RPMI7951 (cell line): Measurements from ENCODE around the gene ARID3C. TPM values are rescaled to one million over a fixed set of nuclear protein-coding genes. Genes with fewer than 3 reads are reported as not detected.

Source experiments
- DNase-seq: peaks from one replicate; pipeline ENCODE4 v3.0.0-alpha.2; 2012; ENCODE audit warnings: low read depth
- total RNA-seq: library from RNA; depleted of rRNA; stranded (reverse); fragments of >200 nt; shearing (Covaris generic); gene quantifications from 2 replicates; pipeline ENCODE4 v1.2.3, GENCODE V29; 2014; rRNA removed

ARID3C gene
- total RNA-seq = not detected in 2 replicates

DNA sequence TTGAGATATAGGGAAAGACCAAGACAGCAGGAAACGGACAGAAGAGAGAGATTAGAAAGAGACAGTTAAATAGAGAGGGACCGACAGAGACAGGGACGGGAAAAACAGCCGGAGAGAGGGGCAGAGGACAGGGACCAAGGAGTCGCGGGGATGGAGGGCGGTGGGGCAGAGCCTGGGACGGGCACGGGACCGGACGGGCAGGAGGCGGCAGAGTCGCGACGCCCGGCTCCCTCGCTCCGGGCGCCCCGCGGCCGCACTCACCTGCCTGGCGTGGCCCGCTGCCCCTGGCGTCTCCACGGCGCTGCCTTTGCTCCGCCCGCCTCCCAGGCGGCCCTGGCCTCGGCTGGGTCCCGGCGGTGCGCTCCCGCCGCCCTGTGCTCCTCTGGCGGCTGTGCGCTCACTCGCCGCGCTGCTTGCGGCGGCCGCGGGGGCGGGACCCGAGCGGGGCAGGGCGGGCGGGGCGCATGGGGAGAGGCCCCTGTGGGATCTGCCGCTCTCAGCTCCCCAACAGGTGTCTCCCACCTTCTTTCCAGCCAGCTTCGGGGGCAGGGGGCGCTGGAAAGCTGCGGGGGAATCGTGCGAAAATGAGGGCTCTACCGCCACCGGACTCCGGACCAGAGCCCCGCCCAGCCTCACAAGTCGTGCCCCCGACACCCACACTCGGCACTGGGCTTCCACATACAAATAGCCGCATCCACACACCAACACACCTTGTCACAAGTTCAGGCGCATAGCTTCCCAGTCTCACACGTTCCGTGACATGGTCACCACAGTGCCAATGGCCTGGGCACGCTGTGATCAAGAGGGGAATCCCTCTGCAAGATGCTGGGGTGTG is at the start of gene ARID3C:
Gene ARID3C, minus strand, starts transcription at position 411 of the 835 bp plus-strand sequence. CDS start 1,052 bp downstream, outside the sequence.
- DNase-seq = no peak

DNA sequence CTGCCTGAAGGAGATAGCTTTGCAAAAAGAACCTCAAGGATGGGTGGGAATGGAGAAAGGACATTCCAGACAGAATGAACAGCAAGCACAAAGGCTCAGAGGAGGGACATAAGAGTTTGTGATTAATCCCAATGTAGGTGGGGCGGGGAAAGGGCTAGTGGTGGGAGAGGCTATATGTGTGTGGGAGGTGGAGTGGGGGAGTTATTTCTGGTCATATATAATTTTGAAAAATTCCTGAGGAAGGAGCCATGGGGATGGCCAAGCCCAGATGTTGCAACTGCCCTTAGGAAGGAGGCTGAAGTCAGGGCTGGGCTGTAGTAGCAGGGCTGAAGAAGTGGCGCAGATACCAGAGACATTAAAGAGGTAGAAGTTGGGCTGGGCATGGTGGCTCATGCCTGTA is 47.0 kb upstream of the ARID3C start:
- DNase-seq = no peak

DNA sequence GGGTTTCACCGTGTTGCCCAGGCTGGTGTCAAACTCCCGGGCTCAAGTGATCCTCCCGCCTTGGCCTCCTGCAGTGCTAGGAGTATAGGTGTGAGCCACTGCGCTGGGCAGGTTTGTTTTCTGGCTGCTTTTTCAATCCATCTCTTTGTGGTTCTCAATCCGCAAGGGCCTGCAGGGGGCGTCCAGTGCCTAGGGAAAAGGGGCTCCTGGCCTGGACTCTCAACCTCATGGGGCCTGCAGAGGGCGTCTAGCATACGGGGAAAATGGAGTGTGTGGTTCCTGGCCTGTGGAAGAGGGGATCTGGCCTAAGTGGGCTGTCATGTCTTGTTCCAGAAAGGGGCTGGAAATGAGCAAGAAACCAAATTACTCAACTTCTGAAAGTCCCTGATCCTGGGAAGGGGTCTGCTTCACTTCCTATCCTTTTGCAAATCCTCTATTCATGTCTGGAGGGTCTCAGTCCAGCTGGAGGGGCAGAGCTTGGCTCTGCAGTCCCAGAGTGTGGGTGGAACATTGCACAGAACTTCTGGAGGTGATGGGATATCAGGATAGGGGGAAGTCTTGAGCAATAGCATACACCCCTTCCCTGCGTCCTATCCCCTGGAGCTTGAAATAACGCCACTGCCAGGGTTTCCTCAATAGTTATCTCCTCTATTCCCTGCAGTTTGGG is 46.3 kb upstream of the ARID3C start:
- DNase-seq = peak; percentile 46

DNA sequence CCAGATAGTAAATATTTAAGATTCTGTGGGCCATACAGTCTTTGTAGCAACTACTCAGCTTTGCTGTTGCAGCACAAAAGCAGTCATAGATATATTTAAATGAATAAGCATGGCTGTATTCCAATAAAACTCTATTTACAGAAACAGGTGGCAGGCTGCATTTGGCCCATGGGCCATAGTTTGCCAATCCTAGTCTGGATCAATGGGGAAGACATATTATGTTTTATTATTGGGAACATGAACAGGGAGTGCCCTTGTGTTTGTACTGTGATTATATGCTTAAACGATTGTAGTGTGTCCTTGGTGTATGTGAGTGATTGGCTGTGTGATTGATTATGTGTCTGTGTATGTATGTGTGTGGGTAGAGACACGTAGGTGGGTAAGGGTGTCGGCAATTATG is 45.6 kb upstream of the ARID3C start:
- DNase-seq = no peak

- no peak for DNase-seq
These were observed 42.4 kb upstream of the ARID3C start for GRCh38 chr9:34671307-34671706.

GRCh38 chr9:34669809-34670562 is 41.1 kb upstream of the ARID3C start:
- no peak for DNase-seq

DNA sequence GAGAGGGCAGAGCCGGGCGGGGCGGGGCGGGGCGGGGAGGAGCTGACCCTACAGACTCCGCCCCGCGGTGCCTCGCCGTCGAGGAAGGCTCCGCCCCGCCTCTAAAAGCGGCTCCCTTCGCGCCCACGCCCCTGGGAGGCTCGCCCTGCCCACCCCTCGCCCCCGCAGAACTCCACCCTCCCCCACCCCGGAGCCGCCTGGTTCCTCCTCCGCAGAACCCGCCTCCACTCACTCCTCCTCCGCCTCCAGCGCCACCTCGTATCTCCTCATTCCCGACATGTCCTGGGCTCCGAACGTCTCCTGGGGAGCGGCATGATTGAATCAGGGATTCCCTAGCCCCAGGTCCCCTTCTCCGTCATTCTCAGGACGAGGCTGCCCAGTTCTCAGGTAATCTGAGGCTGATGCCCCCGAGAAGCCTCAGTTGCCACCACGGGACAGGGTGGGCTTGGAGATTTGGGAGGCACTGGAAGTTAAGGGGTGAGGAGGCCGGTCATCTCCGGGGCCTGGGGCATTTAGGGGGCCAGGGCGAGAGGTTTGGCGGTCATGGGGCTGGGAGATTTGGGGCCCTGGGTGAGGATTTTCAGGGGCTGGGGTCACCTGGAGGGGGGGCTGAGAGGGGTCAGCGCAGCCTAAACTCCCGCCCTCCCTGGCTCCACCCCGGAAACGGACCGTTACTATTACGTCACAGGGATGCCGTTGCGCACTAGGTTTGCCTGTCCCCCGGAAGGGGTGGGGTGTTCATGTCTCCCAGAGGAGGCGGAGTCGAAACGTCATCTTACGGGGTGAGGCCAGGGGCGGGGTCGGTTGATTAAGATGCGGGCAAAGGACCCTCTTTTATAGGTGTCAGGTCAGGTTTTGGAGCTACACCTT is 36.8 kb upstream of the ARID3C start:
- peak; percentile 92 for DNase-seq

DNA sequence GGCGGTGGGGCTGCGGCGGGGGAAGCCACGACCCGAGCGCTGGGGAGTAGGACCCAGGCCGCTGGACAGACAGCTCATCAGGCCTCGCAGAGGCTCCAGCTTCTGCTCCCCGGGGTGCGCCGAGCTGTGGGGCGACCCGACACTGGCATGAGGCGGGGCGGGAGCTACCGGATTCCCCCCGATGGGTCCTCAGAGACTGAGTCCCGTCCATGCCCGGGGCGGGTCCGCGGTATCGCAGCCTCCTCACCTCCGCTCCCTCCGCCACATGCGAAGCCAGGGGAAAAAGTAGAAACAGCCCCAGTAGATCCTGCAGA is 36.2 kb upstream of the ARID3C start:
- no peak for DNase-seq

- peak; percentile 61 for DNase-seq
These were observed 35.6 kb upstream of the ARID3C start for GRCh38 chr9:34664281-34665066.

DNA sequence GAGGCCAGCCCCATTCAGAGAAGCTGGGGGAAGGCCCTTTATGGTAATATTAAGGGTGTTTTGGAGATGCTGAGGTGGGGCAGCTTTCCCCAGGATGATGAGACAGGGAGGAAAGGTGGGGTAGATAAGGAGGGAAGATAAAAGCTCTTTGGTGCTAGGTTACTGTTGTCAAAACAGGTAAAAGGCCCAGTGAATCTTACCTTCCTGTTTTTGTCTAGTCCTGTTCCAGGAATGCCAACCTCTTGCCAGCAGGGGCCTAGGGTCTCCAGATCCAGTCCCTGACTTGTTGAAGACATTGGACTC is 34.4 kb upstream of the ARID3C start:
- DNase-seq = no peak

DNA sequence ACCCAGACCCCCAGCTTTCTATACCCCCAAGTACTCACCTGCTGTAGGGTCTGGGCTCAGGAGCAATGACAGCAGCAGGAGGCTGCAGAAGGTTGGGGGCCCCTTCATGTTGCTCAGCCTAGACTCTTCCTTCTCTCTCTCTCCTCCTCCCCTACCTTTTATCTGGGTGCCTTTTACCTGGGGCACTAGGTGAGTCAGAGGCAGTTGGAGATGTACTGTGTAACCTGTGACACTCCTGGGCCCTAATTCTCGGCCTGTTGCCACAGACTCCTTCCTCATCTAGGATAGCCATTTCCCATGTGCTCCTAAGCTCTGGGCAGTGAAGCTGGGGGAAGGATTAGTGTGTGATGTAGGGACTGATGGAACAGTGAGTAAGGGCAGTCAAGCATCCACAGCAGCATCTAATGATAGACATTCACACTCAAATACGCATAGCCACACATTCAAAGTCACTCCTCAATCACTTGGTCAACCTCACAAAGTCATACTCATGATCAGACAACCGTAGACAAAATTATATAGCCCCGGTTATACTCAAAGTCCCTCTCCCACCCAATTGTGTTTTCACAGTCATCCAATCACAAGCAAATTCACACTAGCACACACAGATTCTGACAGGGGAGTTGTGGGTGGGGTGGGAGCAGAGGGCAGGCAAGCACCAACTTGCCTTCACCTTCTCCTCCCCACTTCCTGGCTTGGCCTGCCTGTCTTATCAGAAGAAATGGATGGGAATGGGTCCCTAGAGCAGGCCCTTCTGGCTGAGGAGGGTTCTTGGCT is 33.8 kb upstream of the ARID3C start, which contains the start of gene CCL27:
Gene CCL27, minus strand, starts transcription at position 132 of the 777 bp plus-strand sequence. Its CDS starts 24 bp downstream, at position 108.
- no peak for DNase-seq

- DNase-seq = peak; percentile 21
These were observed 30.9 kb upstream of the ARID3C start for GRCh38 chr9:34659592-34660253.

DNA sequence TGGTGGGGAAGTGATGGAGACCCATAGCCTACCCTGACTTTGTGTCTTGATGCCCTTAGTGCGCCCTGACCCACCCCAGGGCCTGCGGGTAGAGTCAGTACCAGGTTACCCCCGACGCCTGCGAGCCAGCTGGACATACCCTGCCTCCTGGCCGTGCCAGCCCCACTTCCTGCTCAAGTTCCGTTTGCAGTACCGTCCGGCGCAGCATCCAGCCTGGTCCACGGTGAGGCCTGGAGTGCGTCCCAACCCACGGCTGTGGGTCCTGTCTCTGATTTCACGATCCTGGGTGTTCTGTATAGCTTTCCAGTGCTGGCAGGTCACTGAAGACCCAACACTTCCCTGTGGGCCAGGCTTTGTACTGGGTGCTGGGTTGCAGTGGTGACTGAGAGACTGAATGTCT is 29.6 kb upstream of the ARID3C start:
- DNase-seq = no peak

DNA sequence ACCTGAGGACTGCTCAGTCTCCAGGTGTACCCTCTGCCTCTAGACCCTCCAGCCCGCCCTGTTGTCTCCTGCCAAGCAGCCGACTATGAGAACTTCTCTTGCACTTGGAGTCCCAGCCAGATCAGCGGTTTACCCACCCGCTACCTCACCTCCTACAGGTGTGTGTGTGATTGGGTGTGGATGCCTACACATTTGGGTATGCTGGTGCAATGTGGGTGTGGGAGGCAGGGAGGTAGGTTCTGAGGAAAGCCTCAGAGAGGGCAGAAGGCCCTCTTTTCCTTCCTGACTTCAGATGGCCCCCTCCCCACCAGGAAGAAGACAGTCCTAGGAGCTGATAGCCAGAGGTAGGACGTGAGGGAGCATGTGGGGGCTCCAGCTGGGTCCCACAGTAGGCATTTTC is 28.1 kb upstream of the ARID3C start:
- DNase-seq = no peak

- DNase-seq = no peak
These were observed 26.5 kb upstream of the ARID3C start for GRCh38 chr9:34655394-34655793.

GRCh38 chr9:34654323-34655051 is 25.6 kb upstream of the ARID3C start:
- DNase-seq = peak; percentile 39

- no peak for DNase-seq
These were observed 24.5 kb upstream of the ARID3C start for GRCh38 chr9:34653151-34654072.

GRCh38 chr9:34652602-34653000 is 23.7 kb upstream of the ARID3C start:
- DNase-seq = no peak
